SW480 (cell line): ENCODE results near the gene MRPS15.
A peak's percentile ranks its signal among the peaks of the same experiment; 100 is the strongest.

Source experiments
- DNase-seq: peaks from one replicate; pipeline ENCODE4 v3.0.0-alpha.2; 2016; ENCODE audit warnings: low spot score

The MRPS15 gene

DNA sequence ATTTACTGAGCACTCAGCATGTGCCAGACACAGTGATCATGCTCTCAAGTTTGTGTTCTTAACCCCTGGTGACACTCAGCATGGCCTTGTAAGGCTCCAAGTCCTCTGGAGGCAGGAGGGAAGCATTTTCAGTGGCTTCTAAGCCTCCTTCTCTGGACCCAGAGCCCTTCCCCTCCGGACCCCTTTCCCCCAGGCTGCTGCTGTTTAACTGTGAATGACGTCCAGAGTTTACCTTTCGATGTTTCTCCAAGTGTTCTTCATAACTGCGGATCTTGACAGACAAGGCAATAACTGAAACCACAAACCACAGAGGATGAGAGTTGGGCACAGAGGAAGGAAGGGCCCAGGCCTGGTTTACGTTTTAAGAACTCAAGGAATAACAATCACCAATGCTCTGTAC is 6.5 kb downstream of the MRPS15 start:
- no peak for DNase-seq

DNA sequence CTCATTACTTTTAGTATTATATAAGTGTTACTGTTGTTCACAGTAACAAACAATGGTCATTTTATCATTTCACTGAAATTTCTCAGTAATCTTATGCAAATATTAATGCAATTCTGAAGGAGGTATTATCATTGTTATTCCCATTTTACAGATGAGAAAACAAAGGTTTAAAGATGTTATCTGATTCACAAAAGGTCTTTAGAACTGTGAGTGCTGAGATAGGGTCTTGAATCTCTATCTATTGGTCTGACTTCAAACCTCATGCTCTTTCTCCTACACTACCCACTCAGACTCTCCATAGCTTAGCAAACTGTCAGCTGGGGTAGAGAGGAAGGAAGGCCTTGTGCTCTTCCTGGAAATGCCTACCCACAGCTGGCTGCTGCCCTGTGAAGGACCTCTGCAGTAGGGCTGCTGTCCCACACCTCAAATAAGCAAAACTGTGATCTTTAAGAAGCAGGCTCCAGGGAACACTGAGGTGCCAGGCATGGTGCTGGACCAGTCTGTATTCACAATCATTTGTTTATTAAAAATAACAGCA is 7.7 kb downstream of the MRPS15 start:
- no peak for DNase-seq

DNA sequence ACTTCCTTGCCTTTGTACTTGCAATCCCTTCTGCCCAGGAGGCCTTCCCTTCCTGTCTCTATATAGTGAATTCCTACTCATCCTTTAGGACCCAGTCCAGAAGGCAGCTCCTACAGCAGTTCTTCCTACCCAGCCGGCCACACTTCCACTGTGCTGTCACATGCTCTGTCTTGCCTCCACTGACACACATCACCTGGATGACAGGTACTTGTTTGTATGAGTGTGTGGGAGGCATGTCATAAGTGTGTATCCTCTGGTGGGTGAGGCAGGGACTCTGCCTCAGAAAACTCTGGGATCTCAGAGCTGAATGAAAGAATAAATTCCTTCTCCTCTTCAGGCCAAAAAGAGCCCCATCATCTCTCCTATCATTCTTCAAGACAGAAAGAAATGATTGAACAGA is 8.8 kb downstream of the MRPS15 start:
- DNase-seq = no peak

DNA sequence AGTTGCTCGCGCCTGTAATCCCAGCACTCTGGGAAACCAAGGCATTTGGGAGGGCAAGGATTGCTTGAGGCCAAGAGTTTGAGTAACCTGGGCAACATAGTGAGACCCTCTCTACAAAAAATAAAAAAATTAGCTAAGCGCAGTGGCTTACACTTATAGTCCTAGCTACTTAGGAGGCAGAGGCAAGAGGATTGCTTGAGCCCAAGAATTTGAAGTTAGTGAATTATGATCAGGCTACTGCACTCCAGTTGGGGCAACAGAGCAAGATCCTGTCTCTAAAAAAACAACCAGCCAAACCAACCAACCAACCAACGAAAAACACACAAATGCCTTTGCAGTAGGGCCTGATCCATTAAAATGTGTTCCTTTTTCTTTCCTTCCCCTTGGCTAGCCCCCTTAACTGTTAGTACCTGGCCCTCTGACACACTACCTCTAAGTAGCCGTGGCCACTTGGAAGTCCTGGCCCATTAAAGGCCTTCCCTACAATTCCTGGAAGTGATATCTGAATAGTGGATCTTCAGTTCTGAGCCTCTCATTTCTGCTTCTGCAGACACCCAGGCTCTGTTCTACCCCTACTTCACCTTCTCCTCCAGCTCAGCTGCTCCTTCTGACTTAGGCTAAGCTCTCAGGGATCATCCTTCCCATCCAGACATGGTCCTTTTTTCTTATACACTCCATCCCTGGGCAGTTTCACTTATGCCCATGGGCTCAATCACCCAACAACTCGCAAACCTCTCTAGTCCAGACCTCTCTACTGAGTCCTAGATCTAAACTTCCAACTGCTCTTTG is 10.4 kb downstream of the MRPS15 start:
- DNase-seq = no peak

DNA sequence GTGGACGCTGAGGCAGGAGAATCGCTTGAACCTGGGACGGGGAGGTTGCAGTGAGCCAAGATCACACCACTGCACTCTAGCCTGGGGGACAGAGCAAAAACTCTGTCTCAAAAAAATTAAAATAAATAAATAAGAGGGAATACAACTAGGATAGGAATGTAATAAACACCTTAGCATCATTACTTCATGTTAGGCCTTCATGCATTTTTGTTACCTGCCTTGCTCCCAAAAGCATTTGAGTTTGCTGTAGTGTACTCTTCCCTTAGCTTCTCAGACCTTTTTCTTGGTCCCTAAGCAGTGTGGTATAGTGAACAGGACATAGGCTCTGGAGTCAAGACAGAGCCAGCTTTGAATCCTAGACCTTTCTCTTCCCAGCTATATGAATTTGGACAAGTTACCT is 11.1 kb downstream of the MRPS15 start:
- DNase-seq = no peak

DNA sequence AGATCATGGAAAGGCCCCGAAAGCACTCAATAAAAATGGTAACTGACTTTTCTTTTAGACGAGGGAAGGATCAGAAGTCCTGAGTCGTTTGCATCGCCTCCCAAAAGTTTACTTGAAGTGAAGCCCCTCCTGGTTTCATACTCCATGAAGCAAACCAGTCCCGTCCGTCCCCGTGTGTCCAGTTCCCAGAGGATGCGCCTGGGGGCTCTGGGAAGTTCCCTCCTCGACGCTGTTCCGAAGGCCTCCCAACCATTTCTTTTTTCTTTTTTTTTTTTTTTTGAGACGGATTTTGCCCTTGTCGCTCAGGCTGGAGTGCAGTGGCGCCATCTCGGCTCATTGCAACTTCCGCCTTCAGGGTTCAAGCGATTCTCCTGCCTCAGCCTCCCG is 13.3 kb downstream of the MRPS15 start:
- no peak for DNase-seq

DNA sequence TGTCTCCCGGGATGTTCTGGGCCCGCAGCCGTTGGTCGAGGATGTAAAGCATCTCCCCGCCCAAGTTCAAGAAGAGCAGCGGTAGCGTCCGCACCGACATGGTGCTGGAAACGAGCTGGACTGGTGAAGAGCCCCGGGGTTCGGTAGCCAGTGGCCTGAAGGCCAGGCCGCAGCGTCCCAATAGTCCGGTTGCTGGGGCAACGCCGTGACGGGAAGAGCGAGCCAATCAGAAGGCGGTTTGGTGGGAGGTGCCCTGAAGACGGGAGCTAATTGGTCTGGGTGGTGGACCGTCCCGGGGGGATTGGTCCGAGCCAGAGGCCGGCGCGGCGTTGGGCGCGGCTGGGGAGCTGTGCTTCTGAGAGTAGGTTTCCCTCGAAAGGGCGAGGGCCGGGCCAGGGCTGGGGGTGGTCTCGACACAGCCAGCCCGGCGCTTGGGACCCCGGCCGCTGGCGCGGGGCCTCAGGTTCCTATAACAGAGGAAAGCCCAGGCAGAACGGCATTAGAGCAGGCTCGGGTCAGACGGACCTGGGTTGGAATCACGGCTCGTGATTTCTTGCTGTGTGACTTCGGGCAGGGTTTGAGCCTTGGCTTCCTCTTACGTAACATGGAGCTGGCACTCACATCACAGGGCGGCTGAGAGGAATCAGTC is 13.8 kb downstream of the MRPS15 start, which contains the start of gene OSCP1:
OSCP1 (minus strand) TSS at position 182 of the 649 bp plus-strand sequence; CDS start at position 100, 82 bp downstream.
- peak; percentile 92 for DNase-seq

DNA sequence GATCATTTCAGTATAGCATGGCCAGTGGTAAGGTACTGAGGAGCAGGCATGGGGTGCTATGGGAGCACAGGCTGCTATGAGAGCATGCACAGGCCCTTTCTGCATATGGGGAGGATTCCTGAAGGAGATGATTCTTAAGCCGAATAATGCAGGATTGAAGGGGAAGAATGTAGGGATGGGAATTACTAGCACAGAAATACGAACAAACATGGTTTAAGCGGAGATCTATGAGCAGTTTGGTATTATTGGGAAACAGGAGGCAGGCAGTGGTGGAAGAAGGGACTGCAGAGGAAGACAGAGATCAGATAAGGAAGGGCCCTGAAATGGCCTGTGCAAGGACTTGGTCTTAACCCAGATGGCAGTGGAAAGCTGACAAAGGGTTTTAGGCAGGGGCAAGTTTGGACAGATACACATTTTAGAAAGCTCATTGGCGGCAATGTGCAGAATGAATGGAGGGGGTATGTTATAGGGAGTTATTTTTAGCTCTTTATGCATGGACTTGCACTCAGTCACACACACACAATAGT is 15.6 kb downstream of the MRPS15 start:
- no peak for DNase-seq

DNA sequence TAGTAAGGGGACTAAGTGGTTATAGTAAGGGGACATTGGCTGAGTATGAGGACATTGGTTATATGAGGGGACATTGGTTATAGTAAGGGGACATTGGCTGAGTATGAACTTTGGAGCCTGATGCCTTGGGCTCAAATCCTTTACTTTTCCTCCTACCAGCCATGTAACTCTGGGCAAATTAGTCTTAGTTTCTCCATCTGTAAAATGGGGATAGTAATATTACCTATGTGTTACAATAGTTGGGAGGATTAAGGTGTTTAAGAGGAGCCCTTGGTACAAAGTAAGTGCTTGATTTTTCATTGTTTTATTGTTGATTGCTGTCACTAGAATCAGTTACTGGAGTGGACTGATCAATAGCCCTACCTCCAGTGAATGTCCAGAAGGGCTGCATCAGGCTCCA is 16.7 kb downstream of the MRPS15 start:
- no peak for DNase-seq

DNA sequence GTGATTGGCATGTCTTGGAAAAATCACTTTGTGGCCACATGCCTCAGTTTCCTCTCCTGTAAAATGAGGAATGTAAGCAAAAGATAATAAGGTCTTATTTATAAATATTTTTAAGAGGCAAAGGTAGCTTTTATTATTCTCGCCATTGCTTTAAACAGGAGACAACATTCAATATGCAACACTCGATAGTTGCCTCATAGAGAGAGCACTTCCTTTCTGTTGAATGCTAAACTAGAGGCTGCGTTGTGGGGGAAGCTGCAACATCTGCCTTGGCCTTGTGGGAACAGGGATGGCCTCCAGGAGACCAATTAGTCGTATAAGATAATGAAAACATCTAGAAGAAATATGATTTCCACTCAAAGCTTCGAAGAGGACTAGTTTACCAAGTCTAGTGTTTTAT is 17.4 kb downstream of the MRPS15 start:
- no peak for DNase-seq

DNA sequence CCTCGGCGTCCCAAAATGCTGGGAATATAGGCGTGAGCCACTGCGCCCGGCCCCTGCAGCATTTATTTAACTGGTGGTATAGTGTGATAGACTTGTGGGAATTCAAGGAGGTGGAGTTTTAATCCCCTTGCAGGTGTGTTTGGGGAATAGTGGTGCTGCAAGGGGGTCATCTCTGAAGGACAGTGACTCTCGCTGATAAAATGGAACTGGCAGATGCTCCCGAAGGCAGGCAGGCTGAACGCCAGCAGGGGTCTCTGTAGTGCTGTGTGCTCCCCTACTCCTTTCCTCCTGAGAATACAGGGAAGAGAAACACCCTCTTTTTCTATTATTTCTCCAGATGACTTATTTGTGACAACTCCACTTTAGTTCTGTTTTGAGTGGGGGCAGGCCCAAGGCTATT is 17.9 kb downstream of the MRPS15 start:
- no peak for DNase-seq

DNA sequence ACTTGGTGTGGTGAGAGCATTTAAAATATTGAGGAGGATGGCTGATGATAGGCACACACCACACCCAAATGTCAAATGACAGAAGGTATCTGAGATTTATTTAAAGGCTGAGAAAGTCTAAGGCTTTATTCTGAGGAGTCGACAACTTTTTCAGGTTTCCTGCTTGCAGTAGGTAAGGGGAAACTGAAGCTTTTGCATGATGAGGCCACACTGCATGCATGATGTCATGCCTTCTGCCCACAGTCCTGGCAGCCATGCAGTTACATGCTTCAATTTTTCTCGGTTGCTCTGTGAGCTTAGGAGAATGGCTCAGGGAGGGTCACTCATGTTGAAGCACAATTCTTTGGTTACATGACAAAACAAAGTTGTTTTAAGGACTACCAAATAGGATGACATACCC is 20.9 kb downstream of the MRPS15 start:
- no peak for DNase-seq

DNA sequence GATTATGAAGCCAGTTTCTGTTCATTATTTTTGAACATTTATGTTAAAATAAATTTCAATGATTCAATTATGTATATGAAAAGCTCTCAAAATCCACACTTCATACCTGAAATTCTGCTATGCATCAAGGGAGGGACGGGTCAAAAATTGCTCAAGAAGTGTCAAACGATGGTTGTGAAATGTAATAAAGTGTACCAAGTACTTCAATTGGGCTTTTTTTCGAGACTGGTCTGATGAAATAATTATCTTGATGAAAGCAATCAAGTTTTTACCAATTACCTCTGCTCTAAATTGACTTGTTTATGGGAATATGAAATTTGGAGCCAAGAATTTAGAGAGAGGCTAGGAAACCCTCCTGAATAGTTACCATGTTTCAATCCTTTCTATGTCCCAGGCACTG is 21.8 kb downstream of the MRPS15 start:
- no peak for DNase-seq

DNA sequence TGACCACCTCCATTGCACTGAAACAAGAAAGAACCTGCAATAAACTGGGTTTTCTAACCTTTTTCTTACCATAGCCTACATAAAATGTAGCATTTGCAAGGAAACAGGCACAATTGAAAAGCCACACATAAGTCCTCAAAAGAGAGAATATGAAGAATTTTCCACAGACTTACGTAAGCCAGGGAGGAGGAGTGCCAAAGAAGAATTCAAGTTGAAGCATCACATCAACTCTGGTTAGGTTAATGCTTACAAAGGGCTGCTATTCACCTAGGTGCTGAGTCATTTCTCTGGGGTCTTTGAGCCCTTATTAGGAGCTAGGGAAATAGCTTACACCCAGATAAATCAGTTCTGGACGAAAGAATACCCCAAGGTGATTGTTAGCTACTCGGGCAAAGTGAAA is 23.5 kb downstream of the MRPS15 start:
- DNase-seq = no peak

DNA sequence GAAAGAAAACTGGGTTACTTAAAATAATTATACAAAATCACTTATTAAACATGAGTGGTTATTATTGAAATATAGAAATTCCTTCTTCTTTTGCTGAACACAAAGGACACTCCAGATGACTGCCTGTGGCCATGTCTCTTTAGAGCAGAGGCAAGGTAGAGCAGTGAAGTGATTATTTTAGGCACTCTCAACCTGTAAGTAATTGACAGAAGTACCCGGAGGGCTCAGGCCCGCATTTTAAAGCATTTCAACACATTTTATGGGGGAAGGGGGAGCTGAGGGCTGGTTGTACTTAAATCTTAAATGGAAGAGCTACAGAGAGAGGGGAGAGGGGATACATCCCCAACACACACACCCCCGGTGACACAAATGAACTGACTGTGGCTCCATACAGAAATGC is 24.1 kb downstream of the MRPS15 start:
- DNase-seq = no peak

DNA sequence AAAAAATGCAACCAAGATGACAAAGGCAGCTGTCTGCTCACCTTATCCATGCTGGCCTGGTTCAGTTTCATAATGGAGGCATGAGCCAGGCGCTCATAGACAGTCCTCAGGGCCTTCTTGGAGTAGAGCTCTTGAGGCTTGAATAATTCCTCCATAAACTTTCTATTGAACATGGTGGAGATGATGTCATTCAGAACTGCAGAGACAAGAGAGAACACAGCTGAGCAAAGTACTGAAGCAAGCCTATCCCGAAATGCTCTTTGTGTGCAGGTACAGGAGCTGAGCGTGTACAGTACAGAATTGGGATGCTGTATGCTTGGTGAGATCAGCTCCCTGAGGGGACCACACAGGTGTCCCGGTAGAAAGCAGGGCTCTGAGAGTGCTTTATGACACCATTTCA is 25.5 kb downstream of the MRPS15 start:
- no peak for DNase-seq

DNA sequence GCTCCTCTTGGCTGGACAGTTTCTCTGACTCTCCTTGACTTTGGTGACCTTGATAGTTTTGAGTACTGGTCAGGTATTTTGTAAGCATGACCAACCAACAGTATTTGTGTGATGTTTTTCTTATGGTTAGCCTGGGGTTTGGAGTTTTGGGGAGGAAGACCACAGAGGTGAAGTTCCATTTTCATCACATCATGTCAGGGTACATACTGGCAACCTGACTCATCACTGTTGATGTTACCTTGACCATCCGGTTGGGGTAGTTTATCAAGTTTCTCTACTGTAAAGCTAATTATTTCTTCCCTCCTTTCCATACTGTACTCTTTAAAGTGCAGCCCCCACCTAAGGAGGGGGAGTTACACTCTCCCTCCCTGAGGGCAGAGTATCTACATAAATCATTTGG is 27.4 kb downstream of the MRPS15 start:
- no peak for DNase-seq

DNA sequence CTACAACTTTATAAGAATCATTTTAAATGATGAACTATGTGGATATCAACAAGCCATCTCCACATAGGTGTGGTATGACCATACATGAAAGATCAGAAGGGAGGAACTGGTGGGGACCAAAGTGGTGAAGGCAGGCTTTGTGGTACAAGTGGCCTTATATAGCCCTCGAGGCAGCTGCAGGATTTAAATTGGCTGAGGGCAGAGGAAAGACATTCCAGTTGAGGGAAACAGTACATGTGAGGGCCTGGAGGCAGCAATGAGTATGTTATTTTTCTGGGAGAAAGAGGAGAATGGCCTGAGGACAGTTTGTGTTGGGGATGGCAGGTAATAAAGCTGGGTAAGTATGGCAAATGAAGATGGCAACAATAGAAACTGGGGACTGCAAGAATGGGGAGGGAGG is 31.1 kb downstream of the MRPS15 start:
- DNase-seq = no peak

DNA sequence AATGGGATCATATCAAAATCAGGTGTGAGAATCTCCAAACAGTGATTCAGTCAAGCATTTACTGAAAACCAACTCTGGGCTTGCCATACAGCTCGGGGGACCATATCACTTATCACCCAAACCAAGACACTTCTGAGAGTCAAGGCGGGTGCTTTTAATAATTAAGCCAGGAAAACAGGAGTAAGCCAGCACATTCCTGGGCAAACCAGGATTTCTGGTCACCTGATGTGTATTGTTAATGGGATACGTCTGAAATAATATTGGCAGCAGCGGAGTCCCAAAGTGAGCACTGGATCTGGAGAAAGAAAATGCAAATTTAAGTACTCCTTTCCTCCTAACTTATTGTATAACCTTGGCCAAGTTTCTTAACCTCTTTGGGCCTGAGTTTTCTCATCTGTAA is 31.6 kb downstream of the MRPS15 start:
- DNase-seq = no peak

DNA sequence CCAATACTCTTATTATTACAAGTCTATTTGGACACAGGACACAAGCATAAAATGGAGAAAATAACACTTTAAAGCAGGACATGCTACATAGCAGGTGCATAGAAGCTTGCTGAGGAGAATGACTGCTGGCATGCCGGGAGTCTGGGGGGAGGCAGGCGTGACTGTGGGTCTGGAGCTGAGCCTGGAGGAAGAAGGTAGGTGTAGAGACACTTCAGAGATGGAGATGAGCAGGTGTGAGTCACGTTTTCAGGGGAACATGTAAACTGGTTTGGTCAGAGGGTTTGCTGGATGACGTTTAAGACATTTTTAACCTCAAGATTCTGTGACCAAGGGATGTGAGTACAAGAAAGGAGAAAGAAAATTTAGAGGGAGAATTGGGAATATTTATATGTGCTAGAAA is 38.4 kb downstream of the MRPS15 start:
- DNase-seq = no peak

DNA sequence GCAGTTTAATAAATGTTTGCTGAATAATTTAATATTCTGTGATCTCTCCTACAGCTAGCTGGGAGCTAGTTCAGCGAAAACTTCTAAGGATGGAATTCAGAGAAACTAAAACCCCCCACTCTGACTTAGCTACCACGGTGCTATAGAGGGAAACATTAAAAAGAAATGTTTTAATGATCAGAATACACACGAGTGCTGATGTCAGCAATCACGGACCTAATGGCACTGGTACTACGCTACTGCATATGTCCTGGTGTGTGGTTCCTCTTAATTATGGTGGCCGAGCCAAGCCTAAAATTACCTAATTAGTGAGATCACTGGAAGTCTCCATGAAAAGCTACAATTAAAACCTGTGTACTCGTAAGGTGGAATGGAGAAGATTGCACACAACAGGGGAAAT is 42.5 kb downstream of the MRPS15 start:
- DNase-seq = no peak

DNA sequence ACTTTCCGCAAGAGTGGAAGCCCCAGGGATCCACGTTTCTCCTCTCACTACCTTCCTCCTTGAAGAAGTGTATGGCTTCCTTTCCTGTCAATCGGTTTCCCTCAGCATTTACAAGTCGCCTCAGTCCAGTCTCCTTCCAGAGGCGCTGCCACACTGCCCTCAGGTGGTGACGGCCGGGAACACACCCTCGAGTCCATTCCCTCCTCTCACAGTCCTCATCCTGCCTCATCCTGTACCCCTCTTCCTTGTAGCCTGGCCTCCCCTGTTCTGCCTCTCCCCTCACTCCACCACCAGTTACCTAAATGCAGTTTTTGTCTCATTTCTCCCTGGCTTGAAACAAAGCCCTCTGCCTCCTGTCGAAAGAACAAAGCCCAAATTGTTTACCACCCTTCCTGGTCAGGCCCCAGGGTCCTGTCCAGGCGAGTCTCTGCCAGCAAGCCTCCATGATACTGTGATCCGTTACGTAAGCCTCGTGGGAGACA is 43.3 kb downstream of the MRPS15 start:
- DNase-seq = peak; percentile 69

DNA sequence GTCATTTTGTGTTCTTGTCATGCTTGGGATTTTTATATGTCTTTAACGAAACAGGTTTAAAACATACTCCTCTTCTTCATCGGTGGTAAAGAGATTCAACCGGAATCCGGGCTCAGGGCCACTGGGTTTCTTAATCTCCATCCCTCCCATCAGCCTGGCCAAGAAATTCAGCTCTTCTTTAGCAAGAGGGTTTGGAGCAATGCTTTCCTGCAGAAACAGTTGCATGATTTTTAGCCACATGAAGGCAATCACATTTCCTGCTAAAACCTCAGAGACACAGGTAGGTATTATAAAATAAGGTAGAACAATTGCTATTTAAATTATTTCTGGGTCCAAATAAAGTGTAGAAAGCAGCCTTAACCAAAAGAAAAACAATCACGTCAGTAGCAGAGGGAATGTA is 43.8 kb downstream of the MRPS15 start:
- no peak for DNase-seq
